Measurements from ENCODE around the gene ATP4B. TPM values are rescaled to one million over a fixed set of nuclear protein-coding genes. Genes with fewer than 3 reads are reported as not detected.

The ATP4B gene
- total and polyA plus RNA-seq, 7 experiments from 2014 or later = not detected

DNA sequence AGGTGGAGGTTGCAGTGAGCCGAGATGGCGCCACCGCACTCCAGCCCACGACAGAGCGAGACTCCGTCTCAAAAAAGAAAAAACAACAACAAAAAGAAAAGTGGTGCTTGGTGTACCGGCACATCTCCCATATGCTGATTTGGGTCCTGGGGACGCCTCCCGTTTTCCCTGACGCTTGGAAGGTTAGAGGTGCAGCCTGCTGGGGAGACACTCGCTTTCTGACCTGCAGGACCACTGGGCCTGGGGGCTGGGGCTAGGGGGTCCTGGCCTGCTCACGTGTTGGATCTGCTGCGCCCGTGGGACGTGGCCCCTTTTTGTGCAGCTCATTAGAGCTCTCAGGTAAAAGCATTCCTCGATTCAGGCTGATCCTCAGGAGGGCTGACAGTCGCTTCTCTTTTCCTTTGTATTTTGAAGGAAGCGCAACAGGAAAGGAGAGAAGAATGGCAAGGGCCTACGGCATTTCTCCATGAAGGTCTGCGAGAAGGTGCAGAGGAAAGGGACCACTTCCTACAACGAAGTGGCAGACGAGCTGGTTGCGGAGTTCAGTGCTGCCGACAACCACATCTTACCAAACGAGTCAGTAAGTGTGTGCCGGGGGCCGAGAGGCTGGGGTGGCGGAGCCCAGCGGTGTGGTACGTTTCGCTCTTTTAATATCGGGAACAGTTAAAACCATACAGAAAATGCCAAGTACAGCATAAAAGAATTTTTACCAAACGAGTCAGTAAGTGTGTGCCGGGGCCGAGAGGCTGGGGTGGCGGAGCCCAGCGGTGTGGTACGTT is 25.1 kb downstream of the ATP4B start:
- ChIA-PET POLR2A (interaction anchor here (0.7 kb wide), 1 partner anchor 94 kb away, joined by 3 read pairs; no protein-coding TSS in a partner anchor), CTCF (interaction anchor here (1.4 kb wide), 1 partner anchor 9 kb away, joined by 4 read pairs; no protein-coding TSS in a partner anchor)
- Histone ChIP-seq H3K9me3 (ENCODE audit: control insufficient read depth in 2 of 3, low read length in 3 of 3) (no peaks in the 10 kb centered on the region), H3K36me3 (ENCODE audit: control insufficient read depth in 2 of 3, insufficient read depth in 3 of 3, low read length in 3 of 3) (peaks cover 0 to 19% (median 0%) of the 10 kb centered on the region in 3 experiments), H3K27ac (ENCODE audit: low read depth, low read length) (no peak overlapping the region), H3K4me3 (ENCODE audit: low read length) (no peak overlapping the region), H3K4me1 (ENCODE audit: control insufficient read depth in 2 of 2, insufficient read depth in 2 of 2, low read length in 2 of 2) (peaks cover 0 to 27% of the 10 kb centered on the region in 2 donors), H3K27me3 (ENCODE audit: control insufficient read depth in 2 of 2, insufficient read depth in 2 of 2, low read length in 2 of 2) (no peaks in the 10 kb centered on the region)
- peaks cover 0 to 3% (median 0%) of the 10 kb centered on the region in 11 donors for H3K9me3 Mint-ChIP-seq
- peak overlapping the region in 9 of 10 donors; percentile 9 to 81 (median 60) for H3K4me3 Mint-ChIP-seq
- H3K4me1 Mint-ChIP-seq = peaks cover 8 to 61% (median 43%) of the 10 kb centered on the region in 7 donors
- H3K27me3 Mint-ChIP-seq = no peaks in the 10 kb centered on the region
- no peak for DNase-seq
- ATAC-seq = no peak
- H3K27ac Mint-ChIP-seq = peak overlapping the region in 8 of 9 donors; percentile 79 to 95 (median 89)
- H3K36me3 Mint-ChIP-seq = peaks cover 3 to 62% (median 22%) of the 10 kb centered on the region in 5 donors
- intact Hi-C loops (cut with micrococcal nuclease) = no loop called here

DNA sequence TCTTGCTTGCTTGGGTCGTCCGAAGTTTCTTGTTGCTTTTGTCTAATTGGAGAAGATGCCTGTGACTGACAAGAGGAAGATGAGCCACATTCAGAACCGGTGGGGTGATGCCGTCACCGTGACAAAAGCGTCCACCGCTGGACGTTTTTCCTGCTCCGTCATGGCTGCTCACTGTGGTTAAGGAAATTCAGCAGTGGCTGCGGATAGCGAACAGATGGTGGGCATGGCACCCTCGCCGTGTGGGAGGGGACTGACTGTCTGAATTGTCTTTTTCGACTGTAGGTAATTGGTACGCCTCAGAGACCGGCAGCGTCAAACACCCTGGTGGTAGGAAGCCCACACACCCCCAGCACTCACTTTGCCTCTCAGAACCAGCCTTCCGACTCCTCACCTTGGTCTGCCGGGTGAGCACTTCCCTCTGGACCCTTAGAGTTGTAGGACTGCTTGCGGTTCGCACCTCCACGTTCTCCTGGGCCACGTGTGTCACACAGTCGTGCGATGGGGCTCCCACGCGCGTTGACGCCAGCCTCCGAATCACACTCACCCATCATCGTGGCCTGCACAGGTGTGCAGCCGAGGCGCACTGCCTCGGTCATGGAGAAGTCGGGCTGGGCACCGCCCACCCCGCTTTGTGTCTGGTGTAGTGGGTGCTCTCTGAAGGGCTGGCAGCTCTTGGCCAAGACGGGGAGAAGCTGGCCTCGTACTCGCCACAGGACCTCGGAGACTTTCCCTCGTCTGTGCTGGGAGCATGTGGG is 26.5 kb downstream of the ATP4B start:
- peaks cover 0 to 3% (median 0%) of the 10 kb centered on the region in 11 donors for H3K9me3 Mint-ChIP-seq
- Histone ChIP-seq H3K27me3 (ENCODE audit: control insufficient read depth in 2 of 2, insufficient read depth in 2 of 2, low read length in 2 of 2) (no peaks in the 10 kb centered on the region), H3K4me1 (ENCODE audit: control insufficient read depth in 2 of 2, insufficient read depth in 2 of 2, low read length in 2 of 2) (peaks cover 0 to 27% of the 10 kb centered on the region in 2 donors), H3K9me3 (ENCODE audit: control insufficient read depth in 2 of 3, low read length in 3 of 3) (no peaks in the 10 kb centered on the region), H3K4me3 (ENCODE audit: low read length) (no peak overlapping the region), H3K36me3 (ENCODE audit: control insufficient read depth in 2 of 3, insufficient read depth in 3 of 3, low read length in 3 of 3) (peaks cover 0 to 11% (median 0%) of the 10 kb centered on the region in 3 experiments), H3K27ac (ENCODE audit: low read depth, low read length) (no peak overlapping the region)
- peaks cover 8 to 56% (median 43%) of the 10 kb centered on the region in 7 donors for H3K4me1 Mint-ChIP-seq
- intact Hi-C loops (cut with micrococcal nuclease) = no loop called here
- ChIA-PET POLR2A (no interaction called here), CTCF (no interaction called here)
- DNase-seq (no peak), ATAC-seq (no peak)
- peak overlapping the region in 1 of 10 donors; percentile 20 for H3K4me3 Mint-ChIP-seq
- H3K27me3 Mint-ChIP-seq = no peaks in the 10 kb centered on the region
- H3K27ac Mint-ChIP-seq = peak overlapping the region in 7 of 9 donors; percentile 48 to 95 (median 81)
- peaks cover 3 to 57% (median 17%) of the 10 kb centered on the region in 5 donors for H3K36me3 Mint-ChIP-seq

DNA sequence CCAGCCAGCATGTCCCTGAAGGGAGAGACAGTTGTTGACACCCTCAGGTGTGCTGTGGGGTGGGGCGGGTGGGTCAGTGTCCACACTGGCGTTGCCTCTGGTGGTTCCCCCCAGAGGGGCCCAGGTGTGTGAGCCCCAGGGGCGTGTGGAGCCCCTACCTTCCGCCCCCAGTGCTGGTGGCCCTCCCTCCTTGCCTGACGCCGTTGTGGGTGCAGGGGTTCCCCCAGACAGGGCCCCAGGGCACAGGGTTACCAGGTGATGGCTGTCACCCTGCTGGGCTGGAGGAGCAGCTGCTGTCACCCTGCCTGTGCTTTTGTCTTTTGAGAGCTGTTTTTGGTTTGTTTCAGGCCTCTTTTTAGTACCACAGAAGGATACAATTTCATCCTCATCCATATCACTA is 27.2 kb downstream of the ATP4B start:
- H3K9me3 Mint-ChIP-seq = peaks cover 0 to 3% (median 0%) of the 10 kb centered on the region in 11 donors
- H3K27me3 Mint-ChIP-seq = no peaks in the 10 kb centered on the region
- no peak overlapping the region for H3K4me3 Mint-ChIP-seq
- Histone ChIP-seq H3K36me3 (ENCODE audit: control insufficient read depth in 2 of 3, insufficient read depth in 3 of 3, low read length in 3 of 3) (peaks cover 0 to 9% (median 0%) of the 10 kb centered on the region in 3 experiments), H3K27ac (ENCODE audit: low read depth, low read length) (no peak overlapping the region), H3K4me1 (ENCODE audit: control insufficient read depth in 2 of 2, insufficient read depth in 2 of 2, low read length in 2 of 2) (peaks cover 0 to 22% of the 10 kb centered on the region in 2 donors), H3K9me3 (ENCODE audit: control insufficient read depth in 2 of 3, low read length in 3 of 3) (no peaks in the 10 kb centered on the region), H3K4me3 (ENCODE audit: low read length) (no peak overlapping the region), H3K27me3 (ENCODE audit: control insufficient read depth in 2 of 2, insufficient read depth in 2 of 2, low read length in 2 of 2) (no peaks in the 10 kb centered on the region)
- intact Hi-C loops (cut with micrococcal nuclease) = no loop called here
- CTCF ChIA-PET = no interaction called here
- DNase-seq = no peak
- H3K36me3 Mint-ChIP-seq = peaks cover 3 to 51% (median 16%) of the 10 kb centered on the region in 5 donors
- H3K27ac Mint-ChIP-seq = peak overlapping the region in 4 of 9 donors; percentile 44 to 95 (median 76)
- H3K4me1 Mint-ChIP-seq = peaks cover 8 to 50% (median 40%) of the 10 kb centered on the region in 7 donors
- ATAC-seq = no peak
- POLR2A ChIA-PET = no interaction called here

DNA sequence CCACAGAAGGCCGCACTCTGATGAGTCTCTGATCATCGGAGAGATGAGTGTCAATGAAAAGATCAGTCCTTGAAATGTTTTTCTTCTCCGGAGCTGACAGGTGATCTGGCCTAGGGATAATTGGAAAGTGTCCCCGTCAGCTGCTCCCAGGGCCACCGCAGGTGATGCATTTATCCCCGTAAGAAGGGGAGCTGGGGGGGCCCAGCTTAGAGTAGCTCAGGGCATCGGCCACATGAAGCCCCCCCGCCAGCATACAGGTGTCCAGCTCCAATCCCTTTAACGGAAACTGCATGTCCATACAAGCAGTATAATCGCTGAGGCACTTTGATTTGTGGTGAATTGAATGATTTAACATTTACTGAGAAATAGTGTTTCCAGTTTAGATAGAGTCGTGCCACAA is 27.7 kb downstream of the ATP4B start:
- no peak for DNase-seq
- H3K4me3 Mint-ChIP-seq = no peak overlapping the region
- H3K9me3 Mint-ChIP-seq = peaks cover 0 to 3% (median 0%) of the 10 kb centered on the region in 11 donors
- CTCF ChIA-PET = interaction anchor here (1.4 kb wide), 1 partner anchor 9 kb away, joined by 4 read pairs; no protein-coding TSS in a partner anchor
- peaks cover 0 to 9% (median 0%) of the 10 kb centered on the region in 3 experiments for H3K36me3 ChIP-seq (ENCODE audit: control insufficient read depth in 2 of 3, insufficient read depth in 3 of 3, low read length in 3 of 3)
- H3K4me1 ChIP-seq (ENCODE audit: control insufficient read depth in 2 of 2, insufficient read depth in 2 of 2, low read length in 2 of 2) = peaks cover 0 to 17% of the 10 kb centered on the region in 2 donors
- peak overlapping the region in 4 of 9 donors; percentile 44 to 60 (median 50) for H3K27ac Mint-ChIP-seq
- H3K4me3 ChIP-seq (ENCODE audit: low read length) = no peak overlapping the region
- intact Hi-C loops (cut with micrococcal nuclease) = no loop called here
- no peaks in the 10 kb centered on the region for H3K27me3 ChIP-seq (ENCODE audit: control insufficient read depth in 2 of 2, insufficient read depth in 2 of 2, low read length in 2 of 2)
- H3K27ac ChIP-seq (ENCODE audit: low read depth, low read length) = no peak overlapping the region
- no peak for ATAC-seq
- no peaks in the 10 kb centered on the region for H3K27me3 Mint-ChIP-seq
- H3K4me1 Mint-ChIP-seq = peaks cover 8 to 50% (median 37%) of the 10 kb centered on the region in 7 donors
- peaks cover 3 to 51% (median 16%) of the 10 kb centered on the region in 5 donors for H3K36me3 Mint-ChIP-seq
- no peaks in the 10 kb centered on the region for H3K9me3 ChIP-seq (ENCODE audit: control insufficient read depth in 2 of 3, low read length in 3 of 3)
- POLR2A ChIA-PET = no interaction called here

DNA sequence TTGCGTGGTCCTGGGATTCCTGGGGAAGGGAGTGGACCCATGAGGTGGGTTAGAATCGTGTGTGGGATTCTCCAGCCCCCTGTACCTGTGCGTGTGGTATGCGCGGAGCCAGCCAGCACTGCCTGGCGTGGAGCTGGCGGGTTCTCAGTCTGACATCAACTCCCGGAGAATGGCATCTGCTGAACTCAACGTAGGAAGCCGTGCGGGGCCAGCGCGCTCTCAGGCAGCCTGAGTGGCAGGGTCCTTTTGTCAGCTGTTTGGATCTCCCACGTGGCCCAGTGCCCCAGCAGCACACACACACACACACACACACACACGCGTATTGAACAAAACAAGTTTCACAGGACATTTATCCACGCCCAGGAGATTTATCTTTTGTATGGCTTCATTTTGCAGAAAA is 28.1 kb downstream of the ATP4B start:
- Histone ChIP-seq H3K4me3 (ENCODE audit: low read length) (no peak overlapping the region), H3K4me1 (ENCODE audit: control insufficient read depth in 2 of 2, insufficient read depth in 2 of 2, low read length in 2 of 2) (peaks cover 0 to 13% of the 10 kb centered on the region in 2 donors), H3K27me3 (ENCODE audit: control insufficient read depth in 2 of 2, insufficient read depth in 2 of 2, low read length in 2 of 2) (no peaks in the 10 kb centered on the region), H3K36me3 (ENCODE audit: control insufficient read depth in 2 of 3, insufficient read depth in 3 of 3, low read length in 3 of 3) (peaks cover 0 to 9% (median 0%) of the 10 kb centered on the region in 3 experiments), H3K9me3 (ENCODE audit: control insufficient read depth in 2 of 3, low read length in 3 of 3) (no peaks in the 10 kb centered on the region), H3K27ac (ENCODE audit: low read depth, low read length) (no peak overlapping the region)
- Mint-ChIP-seq H3K27me3 (no peaks in the 10 kb centered on the region), H3K27ac (peak overlapping the region in 5 of 9 donors; percentile 45 to 83 (median 64)), H3K9me3 (peaks cover 0 to 3% (median 0%) of the 10 kb centered on the region in 11 donors), H3K4me1 (peaks cover 8 to 47% (median 33%) of the 10 kb centered on the region in 7 donors), H3K4me3 (peak overlapping the region in 1 of 10 donors; percentile 8), H3K36me3 (peaks cover 3 to 50% (median 16%) of the 10 kb centered on the region in 5 donors)
- POLR2A ChIA-PET = no interaction called here
- no peak for ATAC-seq
- no peak for DNase-seq
- intact Hi-C loops (cut with micrococcal nuclease) = no loop called here
- CTCF ChIA-PET = interaction anchor here (1.4 kb wide), 1 partner anchor 10 kb away, joined by 4 read pairs; no protein-coding TSS in a partner anchor
